ENCODE data around the gene ALOXE3. TPM values are rescaled to one million over a fixed set of nuclear protein-coding genes. Genes with fewer than 3 reads are reported as not detected.

Gene ALOXE3
- total and polyA plus RNA-seq, 2 experiments from 2014 or later, result 0.10 to 0.27 TPM

- H3K9me2 ChIP-seq (ENCODE audit: insufficient read depth), result no peaks in the 10 kb centered on the region
- no peaks in the 10 kb centered on the region for H3K36me3 ChIP-seq (ENCODE audit: insufficient read depth)
- DNase-seq (ENCODE audit: low spot score), result no peak
- no peak overlapping the region for H3K4me2 ChIP-seq
- no peak for ATAC-seq
- Mint-ChIP-seq H3K9me3 (peaks cover 5% of the 10 kb centered on the region; the same call in 2 of the 3 replicates), H3K4me3 (no peak overlapping the region), H3K27me3 (ENCODE audit: insufficient read depth, low read depth, poor library complexity) (peaks cover 29% of the 10 kb centered on the region), H3K27ac (no peak overlapping the region), H3K36me3 (ENCODE audit: low read depth) (peaks cover 2% of the 10 kb centered on the region; the same call in 1 of the 3 replicates), H3K4me1 (peaks cover 8% of the 10 kb centered on the region; the same call in 2 of the 3 replicates)
- H3K79me2 ChIP-seq (replicated peaks; ENCODE audit: insufficient read depth), result no peaks in the 10 kb centered on the region
- peaks cover 55% of the 10 kb centered on the region for H3K27me3 ChIP-seq (ENCODE audit: insufficient read depth)
- H3K4me1 ChIP-seq (ENCODE audit: insufficient read depth), result peaks cover 10% of the 10 kb centered on the region; the same call in 1 of the 2 replicates
- H3K4me3 ChIP-seq, result no peak overlapping the region
- H2AFZ ChIP-seq, result no peak overlapping the region
- no peaks in the 10 kb centered on the region for H3F3A ChIP-seq (replicated peaks; ENCODE audit: low read depth)
- H4K20me1 ChIP-seq (replicated peaks; ENCODE audit: insufficient read depth), result 0 out of 2 replicates have a peak, but pooled peaks cover 5% of the 10 kb centered on the region
- no peak overlapping the region for H3K27ac ChIP-seq (ENCODE audit: low read depth)
- TF ChIP-seq ZNF331 (CRISPR knock-in tag; IDR thresholded peaks at IDR 0.05; ENCODE audit: low read depth), result no peak
- no peak for TF ChIP-seq ZNF462 (CRISPR knock-in tag; IDR thresholded peaks at IDR 0.05)
- TF ChIP-seq EZH2phosphoT487 (IDR thresholded peaks at IDR 0.05; ENCODE audit: unreplicated experiment), result no peak
- no peak for TF ChIP-seq EZH2 (IDR thresholded peaks at IDR 0.05; ENCODE audit: low read depth, unreplicated experiment)
- TF ChIP-seq NANOG (IDR thresholded peaks at IDR 0.05; ENCODE audit: borderline replicate concordance), result no peak
- TF ChIP-seq REST (IDR thresholded peaks at IDR 0.05; ENCODE audit: unreplicated experiment), result no peak
- TF ChIP-seq CREB1 (CRISPR knock-in tag; IDR thresholded peaks at IDR 0.05; ENCODE audit: low read depth), result no peak
- no peak for TF ChIP-seq POLR2AphosphoS5 (IDR thresholded peaks at IDR 0.05; ENCODE audit: low read depth)
Observed at GRCh38 chr17:8082292-8082691, 36.0 kb downstream of the ALOXE3 start.

Measured in GM23338 (cell line).